ENCODE measurements around the gene PPM1M.
A peak's percentile ranks its signal among the peaks of the same experiment; 100 is the strongest.

PPM1M gene, protein sequence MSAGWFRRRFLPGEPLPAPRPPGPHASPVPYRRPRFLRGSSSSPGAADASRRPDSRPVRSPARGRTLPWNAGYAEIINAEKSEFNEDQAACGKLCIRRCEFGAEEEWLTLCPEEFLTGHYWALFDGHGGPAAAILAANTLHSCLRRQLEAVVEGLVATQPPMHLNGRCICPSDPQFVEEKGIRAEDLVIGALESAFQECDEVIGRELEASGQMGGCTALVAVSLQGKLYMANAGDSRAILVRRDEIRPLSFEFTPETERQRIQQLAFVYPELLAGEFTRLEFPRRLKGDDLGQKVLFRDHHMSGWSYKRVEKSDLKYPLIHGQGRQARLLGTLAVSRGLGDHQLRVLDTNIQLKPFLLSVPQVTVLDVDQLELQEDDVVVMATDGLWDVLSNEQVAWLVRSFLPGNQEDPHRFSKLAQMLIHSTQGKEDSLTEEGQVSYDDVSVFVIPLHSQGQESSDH

DNA sequence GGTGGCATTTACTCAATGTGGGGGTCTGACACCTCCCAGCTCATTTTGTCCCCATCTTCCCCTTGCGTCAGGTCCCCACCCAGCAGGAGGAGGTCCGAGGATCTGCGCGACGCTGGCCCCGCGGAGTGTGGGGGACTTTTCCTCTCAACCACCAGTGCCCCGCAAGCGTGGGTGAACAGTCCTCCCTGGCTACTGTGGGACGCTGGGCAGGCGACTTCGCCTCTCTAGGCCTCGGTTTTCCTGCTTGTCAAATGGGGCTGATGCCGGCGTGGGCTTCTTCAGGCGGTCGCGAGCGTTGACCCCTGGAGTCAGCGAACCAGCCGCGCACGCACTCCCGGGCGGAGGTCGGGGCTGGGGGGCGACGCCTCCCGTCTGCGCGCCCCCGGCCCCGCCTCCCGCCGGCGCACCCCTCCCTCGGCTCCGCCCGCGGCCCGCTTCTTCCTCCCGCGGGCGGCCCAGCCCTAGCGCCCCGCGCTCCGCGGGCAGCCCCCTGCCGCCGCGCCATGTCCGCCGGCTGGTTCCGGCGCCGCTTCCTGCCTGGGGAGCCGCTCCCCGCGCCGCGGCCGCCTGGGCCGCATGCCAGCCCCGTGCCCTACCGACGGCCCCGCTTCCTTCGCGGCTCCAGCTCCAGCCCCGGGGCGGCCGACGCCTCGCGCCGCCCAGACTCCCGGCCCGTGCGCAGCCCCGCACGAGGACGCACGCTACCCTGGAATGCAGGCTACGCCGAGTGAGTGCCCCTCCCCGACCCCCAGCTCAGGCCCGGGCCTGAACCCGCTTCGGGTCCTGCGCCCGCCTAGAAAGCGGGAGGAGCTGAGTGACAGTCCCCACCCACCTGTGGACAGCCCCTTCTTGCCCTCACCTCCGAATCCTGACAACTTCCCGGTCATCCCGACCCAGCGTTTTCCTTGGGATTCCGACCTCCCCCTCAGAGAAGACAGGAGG, at the start of gene PPM1M:
PPM1M (plus strand) TSS at position 438 of the 942 bp plus-strand sequence; CDS start at position 504, 66 bp downstream.
- DNase-seq, result peak; percentile 49

DNA sequence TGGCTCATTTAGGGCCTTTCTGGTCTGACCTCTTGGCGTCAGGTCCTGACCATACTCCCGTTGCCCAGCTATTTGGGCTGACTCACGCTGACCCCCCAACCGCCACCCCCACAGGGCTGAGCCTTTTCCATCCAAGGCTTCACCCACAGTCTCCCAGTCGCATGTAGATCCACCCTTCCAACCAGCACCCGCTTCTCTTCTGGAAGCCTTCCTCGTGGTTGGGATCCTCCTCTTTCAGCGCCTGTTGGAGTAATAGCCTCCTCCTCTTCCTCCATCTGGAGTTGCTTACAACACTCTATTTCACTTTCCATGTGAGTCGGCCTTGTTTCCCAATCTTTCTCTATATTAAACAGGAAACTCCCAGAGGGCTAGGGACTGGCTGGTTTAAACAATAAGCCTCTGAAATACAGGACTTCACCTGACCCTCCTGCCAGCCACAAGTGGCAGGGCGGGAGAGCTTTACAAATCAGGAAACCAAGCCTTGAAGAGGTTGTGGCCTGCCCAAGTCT, 49.7 kb upstream of the PPM1M start:
- no peak for DNase-seq

DNA sequence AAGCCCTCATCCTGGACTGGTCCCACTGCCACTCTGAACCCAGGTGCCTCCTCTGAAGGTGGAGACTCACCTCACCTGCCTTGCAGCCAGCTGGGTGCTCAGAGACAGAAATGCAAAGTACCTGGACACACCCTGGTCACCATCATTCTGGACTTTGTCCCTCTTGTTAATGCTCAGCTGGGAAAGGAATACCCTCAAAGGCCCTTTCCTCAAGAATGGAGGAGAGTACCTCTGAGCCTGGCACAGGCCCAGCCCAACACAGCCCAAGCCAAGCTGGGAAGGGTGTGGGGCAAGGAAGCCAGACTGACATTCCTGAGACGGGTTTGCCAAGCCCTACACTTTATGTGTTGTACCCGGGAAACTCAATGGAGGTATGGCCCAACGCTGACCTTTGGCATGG, 48.6 kb upstream of the PPM1M start:
- DNase-seq, result peak; percentile 49

DNA sequence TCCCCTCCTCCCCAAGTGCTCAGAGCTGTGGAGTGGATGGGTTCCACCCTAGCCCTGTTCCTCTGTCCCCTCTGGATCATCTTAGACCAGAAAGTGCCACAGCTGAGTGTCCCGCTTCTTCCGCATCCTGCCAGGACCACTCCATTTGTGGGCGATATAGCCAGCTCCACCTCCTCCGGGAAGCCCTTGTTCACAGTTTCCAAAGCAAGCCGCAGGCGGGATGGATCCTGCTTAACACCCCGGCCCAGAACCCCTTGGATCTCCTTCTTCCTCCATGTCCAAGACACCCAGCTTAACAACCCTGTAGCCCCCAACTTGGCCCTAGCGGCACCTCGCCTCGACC, 48.1 kb upstream of the PPM1M start:
- no peak for DNase-seq

DNA sequence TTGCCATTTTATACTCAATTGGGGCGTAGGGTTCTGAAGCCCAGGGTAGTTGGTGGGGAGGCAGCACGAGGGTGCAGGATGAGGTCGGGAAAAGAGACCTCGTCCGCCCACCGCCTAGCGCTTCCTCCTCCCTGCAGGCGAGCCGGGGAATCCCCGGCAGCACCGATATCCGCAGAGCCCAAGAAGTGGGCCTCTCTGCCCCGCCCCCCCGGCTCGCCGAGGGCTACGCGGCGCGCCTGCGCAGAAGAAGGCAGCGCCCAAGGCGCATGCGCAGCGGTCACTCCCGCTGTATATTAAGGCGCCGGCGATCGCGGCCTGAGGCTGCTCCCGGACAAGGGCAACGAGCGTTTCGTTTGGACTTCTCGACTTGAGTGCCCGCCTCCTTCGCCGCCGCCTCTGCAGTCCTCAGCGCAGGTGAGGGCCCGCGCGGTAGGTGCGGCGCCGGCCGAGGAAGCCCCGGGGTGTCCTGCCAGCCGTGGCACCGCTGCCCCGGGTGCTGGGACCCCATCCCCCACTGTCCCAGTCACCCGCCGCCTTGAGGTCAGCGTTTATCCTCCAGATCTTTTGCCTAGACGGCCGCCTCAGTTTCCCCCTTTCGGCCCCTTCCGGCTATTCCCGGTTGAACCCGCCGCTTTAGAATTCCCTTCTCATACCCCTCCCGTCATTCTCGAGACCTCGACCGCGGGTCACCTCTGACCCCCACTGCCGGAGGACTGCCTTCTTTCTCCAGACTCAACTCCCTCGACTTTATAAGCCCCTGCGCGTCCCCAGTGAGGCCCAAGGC, 47.5 kb upstream of the PPM1M start, which contains the start of gene ALAS1:
ALAS1 (plus strand) TSS at position 319 of the 784 bp plus-strand sequence. CDS start 1,082 bp downstream, outside the sequence.
- DNase-seq, result peak; percentile 84

DNA sequence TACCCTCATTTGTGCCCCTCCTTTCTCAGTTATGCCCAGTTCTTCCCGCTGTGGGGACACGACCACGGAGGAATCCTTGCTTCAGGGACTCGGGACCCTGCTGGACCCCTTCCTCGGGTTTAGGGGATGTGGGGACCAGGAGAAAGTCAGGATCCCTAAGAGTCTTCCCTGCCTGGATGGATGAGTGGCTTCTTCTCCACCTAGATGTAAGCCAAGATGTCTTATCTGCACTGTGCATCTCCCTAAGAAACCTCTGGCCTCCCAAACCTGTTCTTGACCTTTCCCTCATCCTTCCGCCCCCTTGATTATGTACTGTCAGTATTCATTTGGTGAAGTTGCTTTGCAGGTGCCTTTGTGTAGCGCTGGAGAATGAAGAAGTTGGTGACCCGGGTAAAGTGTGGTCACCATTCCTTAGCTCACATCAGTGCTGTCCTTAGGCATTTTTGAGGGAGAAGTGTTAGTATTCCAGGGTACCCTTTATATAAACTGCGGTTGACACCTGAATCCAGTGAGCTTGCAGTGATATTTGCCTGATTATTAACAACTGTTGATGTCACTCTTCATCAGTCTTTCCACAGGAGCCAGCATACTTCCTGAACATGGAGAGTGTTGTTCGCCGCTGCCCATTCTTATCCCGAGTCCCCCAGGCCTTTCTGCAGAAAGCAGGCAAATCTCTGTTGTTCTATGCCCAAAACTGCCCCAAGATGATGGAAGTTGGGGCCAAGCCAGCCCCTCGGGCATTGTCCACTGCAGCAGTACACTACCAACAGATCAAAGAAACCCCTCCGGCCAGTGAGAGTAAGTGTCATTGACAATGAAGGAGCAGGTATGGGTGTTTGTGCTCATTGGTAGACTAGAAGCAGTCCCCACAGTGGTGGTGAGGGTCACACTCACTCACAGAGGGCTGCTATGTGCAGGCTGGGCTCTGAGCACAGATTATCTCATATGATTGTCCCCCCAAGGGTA, 46.6 kb upstream of the PPM1M start:
- no peak for DNase-seq

DNA sequence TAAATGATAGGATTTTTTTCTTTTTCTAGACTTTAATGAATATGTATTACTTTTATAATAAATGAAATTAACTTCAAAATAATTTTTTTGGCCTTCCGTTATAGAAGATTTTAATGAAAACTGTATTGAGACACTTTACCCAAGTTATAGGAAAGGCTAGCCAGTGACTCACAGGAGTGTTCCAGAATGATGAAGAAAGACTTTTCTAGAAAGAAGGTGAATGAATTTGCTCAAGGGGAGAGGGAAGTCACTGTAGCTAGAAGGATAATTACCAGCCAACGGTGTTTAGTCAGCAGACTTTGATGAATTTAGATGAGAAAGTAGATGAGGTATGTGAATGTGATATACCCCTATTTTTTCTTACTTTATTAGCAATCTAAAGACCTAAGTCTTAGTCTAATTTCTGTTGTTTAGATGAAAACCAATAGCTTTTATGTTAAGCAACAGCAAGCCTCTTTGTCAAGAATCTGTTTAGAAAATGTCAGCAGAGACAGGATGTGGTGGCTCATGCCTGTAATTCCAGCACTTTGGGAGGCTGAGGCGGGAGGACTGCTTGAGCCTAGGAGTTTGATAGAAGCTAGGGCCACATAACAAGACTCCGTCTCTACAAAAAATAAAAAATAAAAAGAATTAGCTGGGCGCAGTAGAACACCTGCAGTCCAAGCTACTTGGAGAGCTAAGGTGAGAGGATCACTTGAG, 44.4 kb upstream of the PPM1M start:
- DNase-seq, result no peak

DNA sequence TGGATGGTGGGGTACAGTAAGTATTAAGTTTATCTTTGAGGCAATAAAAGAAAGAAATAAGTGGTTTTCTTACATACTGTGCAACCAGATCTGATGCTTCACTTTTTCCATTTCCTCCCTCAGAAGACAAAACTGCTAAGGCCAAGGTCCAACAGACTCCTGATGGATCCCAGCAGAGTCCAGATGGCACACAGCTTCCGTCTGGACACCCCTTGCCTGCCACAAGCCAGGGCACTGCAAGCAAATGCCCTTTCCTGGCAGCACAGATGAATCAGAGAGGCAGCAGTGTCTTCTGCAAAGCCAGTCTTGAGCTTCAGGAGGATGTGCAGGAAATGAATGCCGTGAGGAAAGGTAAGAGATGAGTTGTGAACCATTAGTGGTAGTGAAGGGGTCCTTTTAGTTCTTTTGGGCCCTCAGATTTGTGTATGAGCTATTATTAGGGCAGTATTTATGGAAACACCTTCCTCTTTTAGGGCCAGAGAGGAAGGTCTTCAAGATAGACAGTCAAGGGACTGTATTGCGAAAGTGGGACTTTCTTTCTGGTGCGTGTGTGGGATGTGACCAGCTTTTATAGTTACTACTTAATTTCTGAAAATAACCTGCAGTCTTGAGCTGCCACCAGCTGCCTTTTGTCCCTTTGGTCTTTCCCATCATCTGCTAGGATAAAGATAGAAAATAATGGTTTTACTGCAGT, 43.0 kb upstream of the PPM1M start:
- DNase-seq, result no peak

DNA sequence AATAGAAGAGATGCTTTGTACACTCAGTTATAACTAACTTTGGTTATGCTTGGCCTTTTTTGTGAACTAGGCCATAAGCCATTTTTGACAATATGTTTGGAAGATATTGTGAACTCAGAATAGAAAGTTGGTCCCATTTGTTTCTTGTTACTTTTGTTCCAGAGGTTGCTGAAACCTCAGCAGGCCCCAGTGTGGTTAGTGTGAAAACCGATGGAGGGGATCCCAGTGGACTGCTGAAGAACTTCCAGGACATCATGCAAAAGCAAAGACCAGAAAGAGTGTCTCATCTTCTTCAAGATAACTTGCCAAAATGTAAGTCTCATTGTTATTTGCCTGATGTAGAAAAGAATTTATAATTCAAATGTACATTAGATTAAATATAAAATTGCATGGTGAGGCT, 41.9 kb upstream of the PPM1M start:
- no peak for DNase-seq

DNA sequence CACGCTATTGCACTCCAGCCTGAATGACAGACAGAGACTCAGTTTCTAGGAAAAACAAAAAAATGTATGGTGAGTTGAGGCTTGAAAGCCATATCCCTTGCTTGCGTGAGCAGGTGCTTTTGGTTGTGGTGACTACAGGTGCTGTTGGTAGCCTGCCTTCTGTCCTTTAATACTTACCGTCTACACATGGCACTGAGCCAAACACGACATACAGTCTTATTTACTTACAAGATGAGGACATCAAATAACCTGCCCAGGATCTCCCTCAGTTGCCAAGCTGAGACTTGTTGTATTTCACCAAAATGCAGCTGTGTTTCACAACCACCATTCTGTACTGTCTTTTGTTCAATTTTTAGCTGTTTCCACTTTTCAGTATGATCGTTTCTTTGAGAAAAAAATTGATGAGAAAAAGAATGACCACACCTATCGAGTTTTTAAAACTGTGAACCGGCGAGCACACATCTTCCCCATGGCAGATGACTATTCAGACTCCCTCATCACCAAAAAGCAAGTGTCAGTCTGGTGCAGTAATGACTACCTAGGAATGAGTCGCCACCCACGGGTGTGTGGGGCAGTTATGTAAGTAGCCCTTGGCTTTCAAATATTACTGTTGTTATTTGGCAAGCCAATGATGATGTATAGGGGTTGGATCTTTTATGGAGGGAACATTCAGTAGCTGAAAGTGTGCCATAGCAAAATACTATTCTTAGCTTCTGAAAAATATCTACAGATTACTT, 41.1 kb upstream of the PPM1M start:
- DNase-seq, result peak; percentile 91

DNA sequence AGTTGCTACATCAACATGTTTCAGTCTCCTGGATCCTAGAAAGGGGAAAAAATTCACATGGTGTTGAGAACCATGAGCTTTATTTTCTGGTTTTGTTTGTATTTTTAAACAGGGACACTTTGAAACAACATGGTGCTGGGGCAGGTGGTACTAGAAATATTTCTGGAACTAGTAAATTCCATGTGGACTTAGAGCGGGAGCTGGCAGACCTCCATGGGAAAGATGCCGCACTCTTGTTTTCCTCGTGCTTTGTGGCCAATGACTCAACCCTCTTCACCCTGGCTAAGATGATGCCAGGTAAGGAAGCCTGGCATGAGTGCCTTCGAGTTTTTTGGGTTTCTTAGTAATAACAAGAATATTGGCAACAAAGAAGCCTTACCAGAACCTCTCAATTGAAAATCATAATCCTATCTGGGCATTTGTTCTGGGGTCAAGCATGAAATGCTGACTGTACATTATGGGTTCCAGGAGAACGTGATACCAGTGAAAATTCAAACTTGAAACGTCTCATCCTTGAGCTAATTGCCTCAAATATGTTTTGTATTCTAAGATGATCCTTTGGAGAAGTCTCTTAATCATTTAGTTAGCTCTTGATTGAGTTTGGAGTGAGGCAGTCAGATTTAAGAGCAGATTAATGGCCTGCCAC, 39.7 kb upstream of the PPM1M start:
- no peak for DNase-seq

DNA sequence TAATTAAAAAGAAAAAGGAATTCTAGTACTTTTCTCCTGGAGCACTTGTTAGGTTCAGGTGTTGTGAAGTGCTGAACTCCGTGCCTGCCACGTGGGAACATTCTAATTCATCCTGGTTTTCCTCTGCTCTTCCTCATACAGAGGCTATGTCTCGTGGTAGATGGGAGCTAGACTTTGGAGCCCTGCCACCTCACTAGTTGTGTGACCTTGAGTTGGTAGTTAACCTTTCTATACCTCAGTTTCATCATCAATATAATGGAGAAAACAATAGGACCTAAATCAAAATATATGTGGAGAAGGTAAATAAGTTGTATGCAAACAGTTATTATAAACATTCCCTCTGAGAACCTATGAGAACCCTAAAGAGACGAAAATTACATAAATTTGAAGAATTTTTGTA, 37.0 kb upstream of the PPM1M start:
- DNase-seq, result no peak

DNA sequence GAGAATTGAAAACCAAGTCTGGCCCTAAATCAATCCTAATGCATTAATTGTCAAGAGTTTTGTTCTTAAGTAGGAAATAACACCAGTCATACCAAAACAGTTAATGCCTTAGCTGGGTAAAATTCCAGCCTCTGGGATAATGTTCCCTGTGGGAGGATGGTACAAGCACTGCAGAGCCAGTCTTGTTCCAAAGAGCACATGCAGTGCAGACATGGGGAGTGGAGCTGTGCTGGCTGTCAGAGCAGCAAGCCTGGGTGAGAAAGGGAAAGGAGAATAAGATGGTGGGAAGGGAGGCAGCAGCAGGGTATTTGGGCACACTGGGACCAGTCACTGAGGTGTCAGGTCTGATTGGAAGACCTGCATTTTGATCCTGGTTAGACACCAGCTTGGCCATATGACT, 35.5 kb upstream of the PPM1M start:
- DNase-seq, result no peak

DNA sequence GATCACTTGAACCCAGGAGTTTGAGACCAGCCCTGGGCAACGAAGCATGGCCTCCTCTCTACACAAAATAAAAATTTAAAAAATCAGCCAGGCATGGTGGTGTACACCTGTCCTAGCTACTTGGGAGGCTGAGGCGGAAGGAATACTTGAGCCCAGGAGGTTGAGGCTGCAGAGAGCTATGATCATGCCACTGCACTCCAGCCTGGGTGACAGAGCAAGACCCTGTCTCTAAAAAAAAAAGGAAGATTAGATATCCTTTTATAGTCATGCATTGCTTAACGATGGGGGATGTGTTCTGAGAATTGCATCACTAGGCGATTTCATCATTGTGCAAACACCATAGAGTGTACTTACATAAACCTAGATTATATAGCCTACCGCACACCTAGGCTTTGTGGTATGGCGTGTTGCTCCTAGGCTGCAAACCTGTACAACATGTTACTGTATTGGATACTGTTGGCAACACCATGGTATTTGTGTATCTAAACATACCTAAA, 35.0 kb upstream of the PPM1M start:
- DNase-seq, result peak; percentile 73

DNA sequence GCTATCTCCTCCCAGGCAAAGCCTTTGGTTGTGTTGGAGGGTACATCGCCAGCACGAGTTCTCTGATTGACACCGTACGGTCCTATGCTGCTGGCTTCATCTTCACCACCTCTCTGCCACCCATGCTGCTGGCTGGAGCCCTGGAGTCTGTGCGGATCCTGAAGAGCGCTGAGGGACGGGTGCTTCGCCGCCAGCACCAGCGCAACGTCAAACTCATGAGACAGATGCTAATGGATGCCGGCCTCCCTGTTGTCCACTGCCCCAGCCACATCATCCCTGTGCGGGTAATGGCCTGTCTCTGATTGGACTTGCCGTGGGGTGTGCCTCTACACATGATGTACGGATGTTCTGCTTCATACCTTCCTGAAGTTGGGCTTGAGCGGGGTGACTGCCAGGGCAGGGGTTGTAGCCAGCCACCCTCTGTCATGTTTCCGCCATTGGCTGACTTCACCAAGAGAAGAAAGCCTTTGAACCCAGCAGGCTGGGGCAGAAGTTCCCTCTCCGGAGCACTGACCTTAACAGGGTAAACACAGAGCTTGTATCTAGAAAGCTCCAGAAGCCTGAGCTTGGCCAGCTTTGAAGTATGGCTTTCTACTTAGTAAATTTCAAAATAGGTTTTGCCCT, 34.2 kb upstream of the PPM1M start:
- DNase-seq, result no peak

DNA sequence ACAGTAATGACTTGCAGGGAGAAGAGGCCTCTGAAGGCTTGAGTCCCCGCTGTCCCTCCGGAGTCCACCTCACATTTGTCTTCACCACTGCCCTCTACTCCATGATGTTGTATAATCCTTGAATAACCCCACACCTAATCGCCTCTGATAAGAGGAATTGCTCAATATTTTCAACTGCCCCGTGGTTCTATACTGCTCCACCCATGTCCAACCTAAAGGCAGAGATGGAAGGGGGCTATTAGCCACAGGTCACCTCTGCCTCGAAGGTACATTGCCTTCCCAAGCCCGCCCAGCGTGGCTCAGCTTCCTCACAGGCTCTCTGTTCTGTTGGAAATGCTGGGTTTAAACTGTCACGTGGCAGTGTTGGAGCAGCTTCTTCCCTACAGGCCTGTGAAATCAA, 32.6 kb upstream of the PPM1M start:
- DNase-seq, result no peak

DNA sequence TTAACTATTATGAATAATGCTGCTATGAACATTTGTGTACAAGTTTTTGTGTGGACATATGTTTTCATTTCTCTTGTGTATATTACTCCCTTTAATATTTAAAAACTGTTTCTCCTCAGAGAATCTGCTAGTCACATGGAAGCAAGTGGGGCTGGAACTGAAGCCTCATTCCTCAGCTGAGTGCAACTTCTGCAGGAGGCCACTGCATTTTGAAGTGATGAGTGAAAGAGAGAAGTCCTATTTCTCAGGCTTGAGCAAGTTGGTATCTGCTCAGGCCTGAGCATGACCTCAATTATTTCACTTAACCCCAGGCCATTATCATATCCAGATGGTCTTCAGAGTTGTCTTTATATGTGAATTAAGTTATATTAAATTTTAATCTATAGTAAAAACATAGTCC, 31.7 kb upstream of the PPM1M start:
- DNase-seq, result no peak

DNA sequence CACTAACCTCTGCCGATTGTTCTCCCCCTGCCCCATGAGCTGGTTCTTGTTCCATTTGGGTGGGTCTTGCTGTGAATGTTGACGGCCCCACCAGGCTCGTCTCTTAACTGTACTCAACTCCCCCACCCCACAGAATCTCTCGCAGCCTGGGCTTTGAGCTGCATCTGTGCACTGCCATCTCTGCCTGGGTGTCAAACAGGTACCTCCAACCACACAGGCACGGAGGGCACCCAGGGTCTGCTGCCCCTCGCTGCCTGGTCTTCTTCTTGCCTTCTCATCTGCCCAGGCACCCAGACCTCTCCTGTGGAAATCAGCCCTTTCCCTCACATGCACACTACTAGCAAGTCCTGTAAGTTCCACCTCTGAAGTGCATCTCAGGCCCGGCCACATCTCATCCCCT, 30.2 kb upstream of the PPM1M start:
- no peak for DNase-seq
